ENCODE data around the gene MIF4GD.
"Not testable (repeated sequence)": the region's sequence is repeated elsewhere in the genome, so short reads cannot be mapped to it uniquely, and the experiment has no call there.

The MIF4GD gene

GRCh38 chr17:75270966-75271232 lies at the start of gene MIF4GD:
Gene MIF4GD (minus strand): TSS chr17:75271231. CDS start chr17:75270195, 1,036 bp downstream.
- DNase-seq: no peak

- DNase-seq: no peak
These were observed 49.1 kb upstream of the MIF4GD start for GRCh38 chr17:75319904-75320691.

- no peak for DNase-seq
These were observed 47.7 kb upstream of the MIF4GD start for GRCh38 chr17:75318615-75319222.

GRCh38 chr17:75318211-75318610 lies 47.2 kb upstream of the MIF4GD start:
- no peak for DNase-seq

GRCh38 chr17:75317671-75318070 lies 46.6 kb upstream of the MIF4GD start:
- DNase-seq: no peak

- DNase-seq: no peak
These were observed 45.2 kb upstream of the MIF4GD start for GRCh38 chr17:75316253-75316652.

GRCh38 chr17:75315541-75316243 lies 44.7 kb upstream of the MIF4GD start:
- peak; percentile 51 to 54 for DNase-seq

- no peak for DNase-seq
These were observed 43.0 kb upstream of the MIF4GD start for GRCh38 chr17:75313941-75314551.

GRCh38 chr17:75308732-75309629 lies 38.0 kb upstream of the MIF4GD start:
- DNase-seq: no peak

- DNase-seq: no peak
These were observed 37.1 kb upstream of the MIF4GD start for GRCh38 chr17:75307957-75308731.

GRCh38 chr17:75301502-75302206 lies 30.6 kb upstream of the MIF4GD start:
- DNase-seq: no peak

GRCh38 chr17:75301049-75301448 lies 30.0 kb upstream of the MIF4GD start:
- DNase-seq: no peak

- no peak for DNase-seq
These were observed 29.2 kb upstream of the MIF4GD start for GRCh38 chr17:75300280-75300679.

GRCh38 chr17:75295201-75296158 lies 24.4 kb upstream of the MIF4GD start:
- DNase-seq: peak; percentile 41 to 45

GRCh38 chr17:75292810-75293448 lies 21.9 kb upstream of the MIF4GD start:
- not testable (repeated sequence) for DNase-seq

- DNase-seq: no peak
These were observed 18.9 kb upstream of the MIF4GD start for GRCh38 chr17:75289832-75290337.

- peak; percentile 94 to 97 for DNase-seq
These were observed 18.2 kb upstream of the MIF4GD start, which contains the start of gene SLC25A19 for GRCh38 chr17:75289115-75289831. Gene SLC25A19 (minus strand): TSS chr17:75289433. CDS start chr17:75286764, 2,669 bp downstream.

- peak; percentile 73 to 75 for DNase-seq
These were observed 17.7 kb upstream of the MIF4GD start for GRCh38 chr17:75288770-75289114.

Measured in activated T-cell treated with anti-CD3 and anti-CD28 coated beads, Interleukin-2, amount 50 U/mL, for 48 hours (primary cell).